Measurements from ENCODE around the gene KCNAB1. TPM values are rescaled to one million over a fixed set of nuclear protein-coding genes. Genes with fewer than 3 reads are reported as not detected.
A peak's percentile ranks its signal among the peaks of the same experiment; 100 is the strongest.

KCNAB1 gene
- total RNA-seq, 1 donor from 2014 or later = 2.4 TPM

- intact Hi-C loops (cut with micrococcal nuclease) = loop anchor here (10.0 kb wide), 1 partner anchor 123 kb away; the partner anchor contains the start of gene TIPARP
- H3K4me1 ChIP-seq = peaks cover 87% of the 10 kb centered on the region
- peak overlapping the region; percentile 96 for H3K27ac ChIP-seq (replicated peaks)
- DNase-seq = no peak
- H3K36me3 ChIP-seq = peaks cover 50% of the 10 kb centered on the region
- no peaks in the 10 kb centered on the region for H3K9me3 ChIP-seq (replicated peaks)
- no peak for TF ChIP-seq CTCF (IDR thresholded peaks at IDR 0.05; ENCODE audit: borderline replicate concordance)
- no peaks in the 10 kb centered on the region for H3K27me3 ChIP-seq (ENCODE audit: low read depth)
- H3K4me3 ChIP-seq = peak overlapping the region; percentile 90
These were observed 431.4 kb downstream of the KCNAB1 start for GRCh38 chr3:156551746-156552145.

GRCh38 chr3:156552973-156553372, 432.6 kb downstream of the KCNAB1 start:
- no peak for TF ChIP-seq CTCF (IDR thresholded peaks at IDR 0.05; ENCODE audit: borderline replicate concordance)
- intact Hi-C loops (cut with micrococcal nuclease) = loop anchor here (10.0 kb wide), 1 partner anchor 122 kb away; the partner anchor contains the start of gene TIPARP
- H3K27me3 ChIP-seq (ENCODE audit: low read depth) = no peaks in the 10 kb centered on the region
- no peaks in the 10 kb centered on the region for H3K9me3 ChIP-seq (replicated peaks)
- H3K4me1 ChIP-seq = peaks cover 77% of the 10 kb centered on the region
- H3K36me3 ChIP-seq = peaks cover 45% of the 10 kb centered on the region
- H3K27ac ChIP-seq (replicated peaks) = peak overlapping the region; percentile 96
- no peak for DNase-seq
- H3K4me3 ChIP-seq = peak overlapping the region; percentile 90

GRCh38 chr3:156553705-156554356, 433.5 kb downstream of the KCNAB1 start:
- no peaks in the 10 kb centered on the region for H3K9me3 ChIP-seq (replicated peaks)
- no peak for DNase-seq
- H3K36me3 ChIP-seq = peaks cover 36% of the 10 kb centered on the region
- TF ChIP-seq CTCF (IDR thresholded peaks at IDR 0.05; ENCODE audit: borderline replicate concordance) = no peak
- peak overlapping the region; percentile 96 for H3K27ac ChIP-seq (replicated peaks)
- intact Hi-C loops (cut with micrococcal nuclease) = loop anchor here (10.0 kb wide), 1 partner anchor 121 kb away; the partner anchor contains the start of gene TIPARP
- peaks cover 72% of the 10 kb centered on the region for H3K4me1 ChIP-seq
- peak overlapping the region; percentile 90 for H3K4me3 ChIP-seq
- no peaks in the 10 kb centered on the region for H3K27me3 ChIP-seq (ENCODE audit: low read depth)

- TF ChIP-seq CTCF (IDR thresholded peaks at IDR 0.05; ENCODE audit: borderline replicate concordance) = no peak
- peak overlapping the region; percentile 90 for H3K4me3 ChIP-seq
- no peak for DNase-seq
- H3K4me1 ChIP-seq = peaks cover 69% of the 10 kb centered on the region
- H3K36me3 ChIP-seq = peaks cover 30% of the 10 kb centered on the region
- peak overlapping the region; percentile 96 for H3K27ac ChIP-seq (replicated peaks)
- intact Hi-C loops (cut with micrococcal nuclease) = loop anchor here (10.0 kb wide), 1 partner anchor 120 kb away; the partner anchor contains the start of gene TIPARP
- no peaks in the 10 kb centered on the region for H3K9me3 ChIP-seq (replicated peaks)
- no peaks in the 10 kb centered on the region for H3K27me3 ChIP-seq (ENCODE audit: low read depth)
These were observed 434.1 kb downstream of the KCNAB1 start for GRCh38 chr3:156554515-156554841.

GRCh38 chr3:156554842-156555687, 434.7 kb downstream of the KCNAB1 start, which contains the start of gene SSR3:
SSR3 (minus strand) TSS chr3:156555117; CDS start chr3:156555089, 28 bp downstream.
- Histone ChIP-seq H3K4me1 (peaks cover 68% of the 10 kb centered on the region), H3K27me3 (ENCODE audit: low read depth) (no peaks in the 10 kb centered on the region), H3K4me3 (peak within 1 kb of the TSS; percentile 90), H3K9me3 (replicated peaks) (no peaks in the 10 kb centered on the region), H3K27ac (replicated peaks) (peak within 1 kb of the TSS; percentile 96), H3K36me3 (peaks cover 25% of the 10 kb centered on the region)
- DNase-seq = peak; percentile 99
- intact Hi-C loops (cut with micrococcal nuclease) = loop anchor here (10.0 kb wide), 1 partner anchor 120 kb away; the partner anchor contains the start of gene TIPARP
- TF ChIP-seq CTCF (IDR thresholded peaks at IDR 0.05; ENCODE audit: borderline replicate concordance) = peak; percentile 57
